ENCODE results near the gene CALHM4.

DNA sequence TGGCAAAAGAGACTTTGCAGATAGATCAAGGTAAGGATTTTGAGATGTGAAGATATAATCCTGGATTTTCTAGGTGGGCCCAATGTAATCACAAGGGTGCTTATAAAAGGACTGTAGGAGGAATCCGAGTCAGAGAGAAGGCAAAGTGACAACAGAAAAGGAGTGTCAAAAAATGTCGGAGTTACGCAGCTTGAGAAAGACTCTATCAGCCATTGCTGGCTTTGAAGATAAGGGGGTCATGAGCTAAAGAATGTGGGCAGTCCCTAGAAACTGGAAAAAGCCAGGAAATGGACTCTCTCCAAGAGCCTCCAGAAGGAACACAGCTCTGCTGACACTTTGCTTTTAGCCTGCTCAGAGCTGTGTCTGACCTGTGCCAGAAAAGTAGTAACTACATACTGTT lies 9.1 kb downstream of the CALHM4 start:
- no peak for TF ChIP-seq EZH2 (IDR thresholded peaks at IDR 0.05; ENCODE audit: borderline replicate concordance, low read depth, low read length, poor library complexity, severe bottlenecking)
- TF ChIP-seq, protein P1, sequence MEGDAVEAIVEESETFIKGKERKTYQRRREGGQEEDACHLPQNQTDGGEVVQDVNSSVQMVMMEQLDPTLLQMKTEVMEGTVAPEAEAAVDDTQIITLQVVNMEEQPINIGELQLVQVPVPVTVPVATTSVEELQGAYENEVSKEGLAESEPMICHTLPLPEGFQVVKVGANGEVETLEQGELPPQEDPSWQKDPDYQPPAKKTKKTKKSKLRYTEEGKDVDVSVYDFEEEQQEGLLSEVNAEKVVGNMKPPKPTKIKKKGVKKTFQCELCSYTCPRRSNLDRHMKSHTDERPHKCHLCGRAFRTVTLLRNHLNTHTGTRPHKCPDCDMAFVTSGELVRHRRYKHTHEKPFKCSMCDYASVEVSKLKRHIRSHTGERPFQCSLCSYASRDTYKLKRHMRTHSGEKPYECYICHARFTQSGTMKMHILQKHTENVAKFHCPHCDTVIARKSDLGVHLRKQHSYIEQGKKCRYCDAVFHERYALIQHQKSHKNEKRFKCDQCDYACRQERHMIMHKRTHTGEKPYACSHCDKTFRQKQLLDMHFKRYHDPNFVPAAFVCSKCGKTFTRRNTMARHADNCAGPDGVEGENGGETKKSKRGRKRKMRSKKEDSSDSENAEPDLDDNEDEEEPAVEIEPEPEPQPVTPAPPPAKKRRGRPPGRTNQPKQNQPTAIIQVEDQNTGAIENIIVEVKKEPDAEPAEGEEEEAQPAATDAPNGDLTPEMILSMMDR (conservative IDR thresholded peaks at IDR 0.05; ENCODE audit: low read depth, low read length) = no peak
